T-helper 1 cell treated with Interleukin-12 subunit alpha and Interleukin-12 subunit beta and Interleukin-4 antibody, amounts not matched to agents 30 ng/mL and 1 ng/mL, for 36 hours (primary cell): ENCODE data around the gene WRNIP1. TPM values are rescaled to one million over a fixed set of nuclear protein-coding genes. Genes with fewer than 3 reads are reported as not detected.

Experiments used
- intact Hi-C: fragments of 100-400 bp; cut with micrococcal nuclease; formaldehyde crosslinking; loops from one replicate; pipeline ENCODE4 v1.15.1; 2024
- total RNA-seq: library from RNA; stranded (reverse); gene quantifications from 2 replicates; pipeline ENCODE4 v1.2.3, GENCODE V29; 2022

WRNIP1 gene
- total RNA-seq, 1 donor from 2014 or later = 45.6 TPM

DNA sequence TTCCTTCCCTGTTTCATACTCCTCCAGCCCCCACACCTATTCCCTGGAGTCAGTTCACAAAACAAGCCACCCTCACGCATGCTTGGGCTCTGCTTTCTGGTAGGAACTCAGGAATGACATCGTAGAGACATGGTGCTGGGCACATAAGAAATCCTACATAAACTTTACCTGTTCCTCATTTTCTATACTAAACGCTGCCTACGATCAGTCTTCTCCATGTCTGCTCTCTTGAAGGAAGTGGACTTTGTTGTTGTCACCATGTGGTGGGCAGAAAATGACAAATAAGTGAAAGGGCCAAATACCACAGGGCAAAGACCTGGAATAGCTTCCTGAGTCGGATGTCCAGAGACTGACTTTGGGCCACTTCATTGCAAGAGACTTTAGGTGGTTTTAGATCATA is 24.6 kb upstream of the WRNIP1 start:
- intact Hi-C loops = no loop called here

DNA sequence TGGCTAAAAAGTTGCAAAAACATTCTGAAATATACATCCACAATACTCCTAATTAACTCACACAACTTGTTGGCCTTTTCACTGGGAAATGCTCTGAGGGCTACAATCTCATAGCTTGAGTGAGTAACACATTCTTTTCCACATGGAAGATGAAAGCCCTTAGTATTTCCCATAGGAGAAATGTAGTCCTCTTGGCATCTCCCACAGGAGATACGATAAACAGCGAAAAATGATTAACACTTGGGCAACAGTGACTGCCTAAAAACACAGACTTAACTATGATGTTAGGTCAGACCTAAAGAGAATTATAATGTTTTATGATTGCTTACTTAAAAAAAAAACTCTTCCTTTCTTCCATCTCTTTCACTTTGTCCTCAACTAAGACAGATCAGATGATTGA is 23.4 kb upstream of the WRNIP1 start:
- intact Hi-C loops = no loop called here

DNA sequence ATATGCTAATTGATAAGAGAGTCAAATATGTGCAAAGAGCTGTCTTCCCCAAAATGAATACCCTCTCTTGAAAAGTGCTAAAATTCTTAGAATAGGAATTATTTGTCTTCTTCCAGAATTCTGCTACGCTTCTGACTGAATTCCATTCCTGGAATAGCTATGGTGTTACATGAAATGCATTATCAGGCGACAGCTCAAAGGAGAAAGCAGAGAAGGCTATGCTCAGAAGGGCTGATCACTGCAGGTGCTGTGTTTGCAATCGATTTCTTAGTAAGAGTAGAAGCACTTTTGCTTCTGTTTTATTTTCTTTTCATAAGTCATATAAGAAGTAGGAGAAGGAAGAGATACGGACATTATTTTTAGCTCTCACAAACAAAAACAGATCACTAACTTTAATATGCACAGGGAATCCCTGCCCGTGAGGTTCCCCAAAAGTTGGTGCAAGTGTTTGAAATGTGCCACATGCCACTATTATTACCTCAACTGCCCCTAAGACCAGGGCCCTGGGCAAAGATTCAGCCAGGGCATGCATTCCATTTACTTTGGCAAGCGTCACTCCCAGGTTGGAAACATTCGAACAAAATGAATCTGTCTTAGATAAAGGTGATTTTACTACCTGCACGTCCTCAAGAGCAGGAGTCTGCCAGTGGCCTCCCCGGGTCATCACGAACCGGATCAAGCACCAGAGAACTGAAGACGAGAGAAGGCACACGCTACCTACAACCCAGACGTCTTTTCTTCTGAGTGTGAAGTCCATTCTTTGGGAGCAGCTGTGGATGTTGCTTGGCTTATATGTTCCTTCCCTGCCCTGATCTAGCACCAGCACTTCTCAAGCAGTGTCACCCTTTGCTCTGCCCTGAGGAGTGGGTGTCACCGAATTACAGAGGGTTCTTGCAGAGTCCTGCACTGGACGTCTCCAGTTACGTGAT is 21.6 kb upstream of the WRNIP1 start:
- intact Hi-C loops = no loop called here

DNA sequence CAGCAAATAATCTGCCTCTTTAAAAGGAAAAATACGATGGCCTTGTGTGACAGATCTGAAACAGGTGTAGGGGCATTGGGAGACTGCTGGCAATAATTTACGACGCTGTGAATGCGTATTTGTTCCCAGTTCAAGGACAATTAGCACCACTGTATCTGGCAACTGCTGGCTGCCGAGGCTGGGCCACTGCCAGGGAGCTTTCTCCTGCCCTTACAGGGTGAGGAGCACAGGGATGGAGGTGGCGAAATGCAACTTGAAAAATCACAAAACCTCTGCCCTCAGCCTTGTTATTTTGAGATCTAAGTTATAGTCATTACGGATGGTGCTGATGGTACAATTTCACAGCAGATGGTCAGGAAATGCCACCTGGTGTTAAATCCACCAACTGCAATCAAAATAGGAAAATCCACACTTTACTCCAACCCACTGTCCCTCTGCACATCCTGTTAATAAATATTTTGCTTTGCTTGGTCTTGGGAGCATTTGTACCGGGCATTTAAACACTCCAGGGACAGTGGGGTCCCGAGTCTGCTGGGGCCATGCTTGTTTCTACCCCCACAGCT is 20.9 kb upstream of the WRNIP1 start:
- intact Hi-C loops = no loop called here

DNA sequence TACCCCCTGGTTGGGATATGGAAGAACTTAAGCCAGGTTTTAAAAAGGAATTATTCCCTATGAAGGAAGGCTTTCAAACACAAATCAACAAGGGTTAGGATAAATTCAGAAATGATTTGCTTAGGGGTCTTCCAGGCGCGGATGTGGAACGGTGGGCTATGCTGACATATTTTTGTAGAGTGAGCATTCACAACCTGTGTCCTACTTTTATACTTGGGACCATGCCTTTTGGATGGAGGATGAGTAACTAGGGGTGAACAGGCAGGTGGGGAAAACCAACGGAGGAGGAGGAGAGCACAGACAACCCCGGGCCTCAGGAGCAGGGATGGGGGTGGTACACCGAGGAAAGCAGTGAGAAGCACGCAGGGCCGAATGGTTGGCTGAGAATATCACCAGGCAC is 20.4 kb upstream of the WRNIP1 start:
- intact Hi-C loops = no loop called here

DNA sequence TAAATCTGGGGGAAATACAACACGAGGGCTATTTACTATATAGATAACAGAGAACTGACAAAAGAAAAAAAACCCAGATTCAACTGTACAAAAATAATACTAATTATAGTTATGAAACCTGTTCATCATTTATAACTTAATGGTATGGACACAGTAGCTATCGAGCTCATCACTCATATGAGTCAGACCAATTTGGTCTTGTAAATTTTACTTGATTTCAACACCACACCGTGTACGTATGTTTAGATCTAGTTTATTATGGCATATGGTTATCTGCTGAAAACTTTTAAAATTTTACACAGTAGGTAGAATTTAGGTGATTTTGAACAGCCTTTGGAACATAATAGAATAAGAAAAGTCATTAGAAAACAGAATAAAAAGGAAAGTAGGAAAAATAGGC is 19.9 kb upstream of the WRNIP1 start:
- intact Hi-C loops = no loop called here

DNA sequence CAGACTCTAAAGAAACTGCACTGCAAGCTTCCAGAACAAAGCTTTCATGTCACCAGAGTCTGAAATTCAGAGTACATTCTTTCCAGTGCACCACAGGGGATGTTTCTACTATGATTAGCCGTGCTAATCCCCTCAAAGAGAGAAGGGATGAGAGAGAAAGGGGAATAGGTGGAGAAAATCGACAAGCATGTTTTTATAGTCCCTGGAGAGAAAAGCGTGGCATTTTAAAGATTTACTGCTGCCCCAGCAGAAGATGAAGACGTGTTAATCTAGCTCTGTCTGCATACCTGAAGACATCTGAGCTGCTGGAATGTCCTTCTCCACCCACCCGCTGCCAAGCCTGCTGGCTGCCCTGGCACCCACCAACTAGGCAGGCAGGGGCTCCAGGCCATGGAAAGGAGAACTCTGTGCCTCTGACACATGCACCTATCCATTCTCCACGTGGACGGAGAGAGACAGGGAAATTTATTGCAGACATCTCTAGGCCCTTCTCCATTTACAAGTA is 18.6 kb upstream of the WRNIP1 start:
- intact Hi-C loops = no loop called here

DNA sequence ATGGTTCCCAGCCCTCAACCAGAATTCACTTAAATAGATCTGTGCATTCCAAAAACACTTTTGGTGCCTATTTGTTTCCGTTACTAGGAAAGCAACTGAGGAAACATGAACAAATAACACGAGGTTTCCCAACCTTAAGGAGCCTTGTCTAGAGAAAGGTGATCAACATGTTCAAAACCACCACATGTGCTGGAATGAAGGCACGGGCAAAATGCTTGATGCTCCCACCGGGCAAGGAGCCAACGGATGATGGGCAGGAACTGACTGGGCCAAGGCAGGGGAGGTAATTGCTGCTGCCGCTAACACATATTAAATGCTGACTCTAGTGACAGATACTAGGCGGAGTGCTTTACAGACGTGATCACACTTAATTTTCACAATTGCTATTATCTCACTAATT is 17.0 kb upstream of the WRNIP1 start:
- intact Hi-C loops = no loop called here

DNA sequence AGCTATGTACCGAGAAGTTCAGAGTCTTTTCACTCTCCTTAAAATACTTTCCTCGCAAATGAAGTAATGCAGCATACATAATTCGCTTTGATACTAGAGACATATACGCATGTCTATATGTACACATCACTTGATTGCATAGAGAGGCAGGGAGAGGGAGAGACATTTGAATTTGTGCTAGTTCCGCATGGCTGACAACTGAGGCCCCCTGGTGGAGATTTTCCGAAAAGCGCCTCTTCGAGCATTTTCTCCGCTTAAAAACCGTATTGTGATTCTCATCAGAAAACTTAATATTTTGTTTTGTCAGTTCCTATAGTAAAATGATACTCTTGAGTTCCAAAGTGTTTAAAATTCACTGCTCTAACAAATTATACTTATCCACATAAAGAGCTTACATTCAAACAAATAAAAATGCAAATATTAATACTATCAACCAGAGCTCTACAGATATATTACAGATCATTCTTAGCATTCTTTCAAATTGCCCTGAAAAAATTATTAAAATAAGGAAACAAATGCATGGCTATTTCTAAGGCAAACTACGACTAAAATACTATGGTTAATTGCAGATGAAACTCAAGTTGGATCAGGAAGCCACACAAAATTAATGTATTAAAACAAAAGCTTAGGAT is 15.1 kb upstream of the WRNIP1 start:
- intact Hi-C loops = loop anchor here (1.0 kb wide), 3 partner anchors 11 to 1154 kb away; no protein-coding TSS in a partner anchor

DNA sequence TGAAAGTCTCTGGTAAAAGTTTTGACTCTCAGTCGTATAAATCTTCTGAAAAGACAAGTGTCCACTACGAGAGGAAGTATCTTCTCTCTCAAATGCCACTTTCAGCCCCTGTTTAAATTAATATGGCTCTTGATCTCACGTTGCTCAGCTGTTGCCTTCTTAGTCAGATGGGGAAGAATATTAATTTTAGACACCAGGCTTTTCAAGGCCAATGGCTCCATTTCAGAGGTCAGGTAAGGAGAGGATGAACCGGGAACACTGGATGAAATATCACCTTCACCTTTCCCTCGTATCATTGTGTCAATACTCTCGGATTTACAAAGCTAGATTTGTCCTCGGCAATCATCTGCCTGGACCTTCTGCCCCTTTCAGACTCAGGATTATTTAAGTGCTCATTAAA is 14.4 kb upstream of the WRNIP1 start, which contains the start of gene MYLK4:
Gene MYLK4 (minus strand): TSS at position 91 of the 400 bp plus-strand sequence. CDS start 1,628 bp downstream, outside the sequence.
- intact Hi-C loops = loop anchor here (1.0 kb wide), 3 partner anchors 10 to 1155 kb away; no protein-coding TSS in a partner anchor

DNA sequence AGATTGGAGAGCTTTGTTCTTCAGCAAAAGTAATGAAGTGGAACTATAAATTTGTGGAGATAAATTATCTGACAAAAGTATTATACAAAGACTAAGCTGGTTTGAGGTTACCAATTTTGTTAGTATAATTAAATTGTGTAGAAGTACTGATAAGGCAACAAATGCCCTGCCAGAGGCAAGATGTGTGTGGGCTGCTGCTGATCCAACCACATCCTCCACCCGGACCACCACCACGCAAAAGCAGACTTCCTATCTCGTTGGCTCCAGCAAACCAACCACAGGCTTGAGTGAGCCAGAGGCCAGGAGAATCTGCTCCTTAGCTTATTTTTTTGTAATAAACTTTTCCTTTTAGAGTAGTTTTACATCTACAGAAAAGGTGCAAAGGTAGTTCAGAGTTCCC is 13.3 kb upstream of the WRNIP1 start:
- intact Hi-C loops = no loop called here

DNA sequence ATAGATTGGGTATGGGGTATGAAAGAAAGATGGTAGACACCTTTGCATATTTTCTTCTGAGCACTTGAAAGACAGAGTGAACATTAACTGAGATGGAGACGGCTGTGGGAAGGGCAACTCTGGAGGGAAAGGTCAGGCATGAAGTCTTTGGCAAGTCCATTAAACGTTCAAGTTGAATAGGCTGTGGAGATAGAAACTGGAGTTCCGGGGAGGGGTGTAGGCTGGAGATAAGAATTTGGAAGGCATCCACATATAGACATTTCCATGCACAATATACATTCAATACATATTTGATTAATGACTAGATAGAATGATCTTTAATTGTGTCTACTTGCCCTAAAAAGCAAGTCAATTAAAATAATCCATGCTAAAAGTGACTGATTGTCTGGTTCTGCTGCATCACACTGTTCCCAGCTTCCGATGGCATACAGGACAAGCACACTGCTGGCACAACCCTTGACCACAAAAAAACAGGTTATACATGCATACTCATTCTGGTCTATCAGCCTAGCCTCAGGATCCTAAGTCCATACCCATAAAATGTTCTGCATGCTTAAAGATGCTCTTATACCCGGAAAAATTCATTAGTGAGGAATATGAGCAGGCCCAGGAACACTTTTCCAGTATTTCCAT is 12.6 kb upstream of the WRNIP1 start:
- intact Hi-C loops = no loop called here

DNA sequence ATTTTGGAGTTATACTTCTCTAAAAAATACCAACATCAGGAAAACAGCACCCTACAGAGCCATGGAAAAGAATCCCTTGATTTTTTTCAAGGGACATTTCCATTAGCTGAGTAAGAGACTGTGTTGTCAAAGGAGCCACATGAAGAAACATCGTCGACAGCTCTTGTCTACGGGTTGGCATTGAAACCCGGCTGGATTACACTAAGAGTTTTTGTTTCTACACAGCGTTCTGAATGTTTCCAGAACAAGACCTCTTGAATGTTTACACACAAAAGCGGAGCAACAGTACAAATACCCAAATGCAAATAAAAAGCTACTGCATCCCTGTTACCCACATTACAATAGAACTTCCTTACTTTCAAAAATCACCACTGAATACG is 12.1 kb upstream of the WRNIP1 start:
- intact Hi-C loops = no loop called here

DNA sequence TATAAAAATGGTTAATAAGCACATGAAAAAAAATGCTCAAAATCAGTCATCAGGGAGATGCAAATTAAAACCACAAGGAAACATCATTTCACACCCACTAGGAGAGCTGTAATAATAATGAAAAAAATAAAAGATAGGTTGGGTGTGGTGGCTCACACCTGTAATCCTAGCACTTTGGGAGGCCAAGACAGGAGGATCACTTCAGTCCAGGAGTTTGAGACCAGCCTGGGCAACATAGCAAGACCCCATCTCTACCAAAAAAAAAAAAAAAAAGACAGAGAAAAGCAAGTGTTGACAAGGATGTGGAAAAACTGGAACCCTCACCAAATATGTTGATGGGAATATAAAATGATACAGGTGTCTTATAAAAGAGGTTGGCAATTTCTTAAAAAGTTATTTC is 11.4 kb upstream of the WRNIP1 start:
- intact Hi-C loops = no loop called here

DNA sequence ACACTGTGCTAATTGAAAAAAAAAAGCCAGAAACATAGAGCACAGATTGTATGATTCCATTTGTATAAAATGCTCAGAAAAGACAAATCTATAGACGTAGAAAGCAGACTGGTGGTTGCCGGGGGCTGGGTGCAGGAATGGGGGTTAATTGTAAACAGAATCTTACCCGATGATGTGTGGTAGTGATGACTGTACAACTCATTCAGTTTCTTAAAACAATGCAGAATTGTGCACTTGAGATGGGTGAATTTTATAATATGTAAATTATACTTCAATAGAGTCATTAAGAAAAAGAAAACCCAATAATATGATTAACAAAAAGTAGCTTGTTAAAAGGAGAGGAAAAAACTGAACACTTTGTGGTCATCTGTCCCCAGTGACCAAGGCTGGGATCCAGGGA is 10.8 kb upstream of the WRNIP1 start:
- intact Hi-C loops = no loop called here

DNA sequence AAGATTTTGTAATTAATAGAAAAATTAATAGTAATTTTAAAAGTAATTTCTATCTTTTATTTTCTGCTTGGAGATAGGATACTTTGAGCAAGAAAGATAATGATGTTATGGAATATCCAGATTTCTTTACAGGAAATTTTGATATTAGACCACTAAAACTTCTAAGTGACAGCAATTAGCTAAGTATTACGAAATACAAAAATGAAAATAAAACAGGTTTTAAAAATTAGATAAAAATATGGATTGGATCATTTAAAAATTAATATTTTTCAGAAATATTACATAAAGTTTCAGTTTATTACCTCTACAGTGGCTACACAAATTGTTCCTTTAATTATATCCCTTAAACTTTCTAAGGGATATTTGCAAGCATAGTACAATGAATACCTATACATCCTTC is 10.3 kb upstream of the WRNIP1 start:
- intact Hi-C loops = no loop called here

DNA sequence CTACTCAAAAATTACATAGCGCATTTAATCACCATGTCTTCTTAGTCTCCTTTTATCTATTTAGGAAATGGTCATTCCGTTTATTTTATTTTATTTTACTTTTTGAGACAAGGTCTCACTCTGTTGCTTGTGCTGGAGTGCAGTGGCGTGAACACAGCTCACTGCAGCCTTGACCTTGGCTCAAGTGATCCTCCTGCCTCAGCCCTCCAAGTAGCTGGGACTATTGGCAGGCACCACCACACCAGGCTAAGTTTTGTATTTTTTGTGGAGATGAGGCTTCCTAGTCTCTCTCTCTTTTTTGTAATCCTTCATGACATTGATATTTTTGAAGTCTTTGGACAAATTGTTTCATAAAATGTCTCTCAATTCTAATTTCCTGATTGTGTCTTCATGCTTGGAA is 9.7 kb upstream of the WRNIP1 start:
- intact Hi-C loops = no loop called here

DNA sequence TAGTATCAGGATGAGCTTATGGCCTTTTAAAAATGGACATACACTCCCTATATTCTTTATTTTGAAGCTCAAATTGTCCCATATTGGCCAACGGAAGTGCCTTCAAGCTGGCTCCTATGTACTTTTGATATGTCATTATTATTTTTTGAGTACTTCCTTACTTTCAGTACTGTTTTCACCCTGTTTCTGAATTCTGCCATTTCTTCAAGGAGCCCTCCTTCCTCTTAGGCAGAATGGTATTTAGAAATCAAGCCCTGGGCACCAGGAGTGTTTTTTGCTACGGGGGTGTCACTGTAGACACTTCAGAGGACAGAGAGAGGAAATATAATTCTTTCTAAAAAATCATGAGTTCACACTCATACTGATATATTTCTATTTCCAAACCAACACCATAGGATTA is 9.0 kb upstream of the WRNIP1 start:
- intact Hi-C loops = no loop called here

DNA sequence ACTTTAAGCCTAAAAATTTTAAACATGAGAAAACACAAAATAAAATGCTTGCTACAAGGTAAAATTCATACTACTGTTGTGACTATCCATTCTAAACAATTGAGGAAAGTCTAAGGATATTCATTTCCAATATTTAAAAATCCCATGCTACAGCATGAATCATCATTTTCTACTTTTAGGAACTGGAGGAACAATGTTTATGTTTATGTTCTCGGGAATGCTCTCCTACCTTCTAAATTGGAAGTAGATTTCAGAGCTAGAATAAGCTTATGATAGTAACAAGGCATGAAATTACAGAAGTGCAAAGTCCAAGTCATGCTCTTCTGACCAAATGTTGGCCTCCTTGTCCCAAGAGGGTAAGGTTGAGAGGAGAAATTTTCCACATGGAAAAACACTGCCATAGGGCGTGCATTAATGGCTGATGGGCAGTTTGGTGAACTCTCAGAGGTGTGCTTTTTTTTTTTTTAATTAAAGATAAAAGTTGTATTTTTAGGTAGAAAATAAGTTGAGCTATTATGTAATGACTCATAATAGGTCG is 8.4 kb upstream of the WRNIP1 start:
- intact Hi-C loops = no loop called here

DNA sequence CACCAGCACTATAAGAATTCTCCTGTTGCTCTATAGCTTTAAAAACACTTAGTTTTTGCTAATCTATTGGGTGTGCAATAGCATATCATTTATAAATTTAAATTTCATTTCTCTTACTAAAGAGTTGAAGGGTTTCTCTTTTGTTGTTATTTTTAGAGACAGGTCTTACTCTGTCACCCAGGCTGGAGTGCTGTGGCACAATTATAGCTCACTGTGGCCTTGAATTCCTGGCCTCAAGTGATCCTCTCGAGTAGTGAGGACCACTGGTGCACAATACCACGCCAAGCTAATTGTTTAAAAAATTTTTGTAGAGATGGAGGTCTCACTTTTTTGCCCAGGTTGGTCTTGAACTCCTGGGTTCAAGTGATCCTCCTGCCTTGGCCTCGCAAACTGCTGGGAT is 6.2 kb upstream of the WRNIP1 start:
- intact Hi-C loops = no loop called here
